ENCODE data around the gene CHST9.
"Not testable (repeated sequence)": the region's sequence is repeated elsewhere in the genome, so short reads cannot be mapped to it uniquely, and the experiment has no call there.

The CHST9 gene

GRCh38 chr18:26928670-26929313, 256.3 kb downstream of the CHST9 start:
- no peak for DNase-seq (ENCODE audit: low read depth)

- DNase-seq (ENCODE audit: low read depth) = not testable (repeated sequence)
These were observed 257.3 kb downstream of the CHST9 start for GRCh38 chr18:26927822-26928221.

- no peak for DNase-seq (ENCODE audit: low read depth)
These were observed 258.9 kb downstream of the CHST9 start for GRCh38 chr18:26926066-26926675.

- DNase-seq (ENCODE audit: low read depth) = no peak
These were observed 259.8 kb downstream of the CHST9 start for GRCh38 chr18:26925313-26925712.

- DNase-seq (ENCODE audit: low read depth) = no peak
These were observed 262.8 kb downstream of the CHST9 start for GRCh38 chr18:26922313-26922712.

- DNase-seq (ENCODE audit: low read depth) = no peak
These were observed 264.5 kb downstream of the CHST9 start for GRCh38 chr18:26920644-26921043.

- no peak for DNase-seq (ENCODE audit: low read depth)
These were observed 265.5 kb downstream of the CHST9 start for GRCh38 chr18:26919627-26920026.

- DNase-seq (ENCODE audit: low read depth) = no peak
These were observed 265.9 kb downstream of the CHST9 start for GRCh38 chr18:26919201-26919600.

- no peak for DNase-seq (ENCODE audit: low read depth)
These were observed 273.3 kb downstream of the CHST9 start for GRCh38 chr18:26911840-26912239.

- DNase-seq (ENCODE audit: low read depth) = no peak
These were observed 275.4 kb downstream of the CHST9 start for GRCh38 chr18:26909599-26910290.

GRCh38 chr18:26908906-26909305, 276.2 kb downstream of the CHST9 start:
- no peak for DNase-seq (ENCODE audit: low read depth)

GRCh38 chr18:26902291-26902690, 282.8 kb downstream of the CHST9 start:
- DNase-seq (ENCODE audit: low read depth) = no peak

- no peak for DNase-seq (ENCODE audit: low read depth)
These were observed 284.1 kb downstream of the CHST9 start for GRCh38 chr18:26901020-26901419.

- no peak for DNase-seq (ENCODE audit: low read depth)
These were observed 290.7 kb downstream of the CHST9 start for GRCh38 chr18:26894426-26894825.

- no peak for DNase-seq (ENCODE audit: low read depth)
These were observed 291.1 kb downstream of the CHST9 start for GRCh38 chr18:26893996-26894395.

- DNase-seq (ENCODE audit: low read depth) = no peak
These were observed 296.8 kb downstream of the CHST9 start for GRCh38 chr18:26888259-26888658.

GRCh38 chr18:26875040-26875654, 310.0 kb downstream of the CHST9 start:
- DNase-seq (ENCODE audit: low read depth) = no peak

GRCh38 chr18:26874283-26874682, 310.8 kb downstream of the CHST9 start:
- no peak for DNase-seq (ENCODE audit: low read depth)

- DNase-seq (ENCODE audit: low read depth) = no peak
These were observed 315.5 kb downstream of the CHST9 start for GRCh38 chr18:26869640-26870039.

GRCh38 chr18:26868968-26869586, 316.0 kb downstream of the CHST9 start:
- no peak for DNase-seq (ENCODE audit: low read depth)

- DNase-seq (ENCODE audit: low read depth) = no peak
These were observed 317.6 kb downstream of the CHST9 start for GRCh38 chr18:26867471-26867870.

GRCh38 chr18:26865557-26865956, 319.6 kb downstream of the CHST9 start, which contains the start of gene AQP4:
Gene AQP4, minus strand, starts transcription at chr18:26865707. Its CDS starts 18 bp downstream, at chr18:26865689.
- DNase-seq (ENCODE audit: low read depth) = no peak
